GM18526 (cell line): Measurements from ENCODE around the gene MYLK.

Source experiments
- POLR2A ChIP-seq: IDR thresholded peaks from 3 replicates; pipeline ENCODE4 v1.6.1; 2011; ENCODE audit not compliant: insufficient read length; ENCODE audit errors: extremely low read depth

The MYLK gene

GRCh38 chr3:123684636-123685035 lies 199.5 kb downstream of the MYLK start:
- no peak for TF ChIP-seq POLR2A

- no peak for TF ChIP-seq POLR2A
These were observed 199.9 kb downstream of the MYLK start for GRCh38 chr3:123684209-123684608.

- TF ChIP-seq POLR2A, result no peak
These were observed 200.5 kb downstream of the MYLK start for GRCh38 chr3:123683505-123684154.

- TF ChIP-seq POLR2A, result no peak
These were observed 201.2 kb downstream of the MYLK start for GRCh38 chr3:123682781-123683504.

- no peak for TF ChIP-seq POLR2A
These were observed 201.8 kb downstream of the MYLK start for GRCh38 chr3:123682302-123682701.

- no peak for TF ChIP-seq POLR2A
These were observed 204.3 kb downstream of the MYLK start for GRCh38 chr3:123679712-123680386.

- TF ChIP-seq POLR2A, result no peak
These were observed 206.0 kb downstream of the MYLK start for GRCh38 chr3:123678108-123678511.

GRCh38 chr3:123672429-123673146 lies 211.5 kb downstream of the MYLK start:
- TF ChIP-seq POLR2A, result no peak

- no peak for TF ChIP-seq POLR2A
These were observed 213.4 kb downstream of the MYLK start for GRCh38 chr3:123670743-123671142.

- no peak for TF ChIP-seq POLR2A
These were observed 215.2 kb downstream of the MYLK start for GRCh38 chr3:123668906-123669305.

GRCh38 chr3:123667784-123668183 lies 216.3 kb downstream of the MYLK start:
- TF ChIP-seq POLR2A, result no peak

- no peak for TF ChIP-seq POLR2A
These were observed 219.4 kb downstream of the MYLK start for GRCh38 chr3:123664753-123665152.

- TF ChIP-seq POLR2A, result no peak
These were observed 220.2 kb downstream of the MYLK start for GRCh38 chr3:123663977-123664376.

- no peak for TF ChIP-seq POLR2A
These were observed 222.2 kb downstream of the MYLK start for GRCh38 chr3:123661973-123662372.

GRCh38 chr3:123660900-123661299 lies 223.2 kb downstream of the MYLK start:
- no peak for TF ChIP-seq POLR2A
